PC-9 (cell line): Measurements from ENCODE around the gene NSUN6.
"Not testable (repeated sequence)": the region's sequence is repeated elsewhere in the genome, so short reads cannot be mapped to it uniquely, and the experiment has no call there.

Experiments
- EZH2 ChIP-seq: fragments of 200-600 bp; sonication (generic); IDR thresholded peaks from 2 replicates; pipeline ENCODE4 v1.8.0; 2017; ENCODE audit warnings: antibody characterized with exemption, low read depth
- TF ChIP-seq, protein P1 (sequence below): fragments of 200-600 bp; sonication (generic); conservative IDR thresholded peaks from 2 replicates; pipeline ENCODE4 v1.6.1; 2017; ENCODE audit warnings: mixed run types, antibody characterized with exemption, mild to moderate bottlenecking, moderate library complexity

DNA sequence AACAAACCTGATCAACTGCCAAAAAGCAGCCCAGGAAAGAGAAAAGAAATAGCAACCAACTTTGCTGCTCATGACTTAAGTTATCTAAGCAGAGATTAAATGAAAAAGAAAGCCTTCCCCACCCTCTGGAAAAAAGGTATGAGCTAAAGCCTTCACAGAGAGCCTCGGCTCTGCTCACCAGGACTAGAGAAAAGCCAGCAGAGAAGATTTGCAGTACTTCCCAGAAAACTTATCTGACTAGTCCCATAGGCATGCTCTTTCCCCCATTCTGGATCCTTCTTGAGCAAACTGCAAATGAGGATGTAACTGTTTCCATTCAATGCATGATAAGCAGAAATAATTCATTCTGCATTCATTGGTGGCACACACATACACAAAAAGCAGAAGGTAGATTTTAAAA, 27.7 kb downstream of the NSUN6 start:
- not testable (repeated sequence) for TF ChIP-seq EZH2
- TF ChIP-seq, protein P1, sequence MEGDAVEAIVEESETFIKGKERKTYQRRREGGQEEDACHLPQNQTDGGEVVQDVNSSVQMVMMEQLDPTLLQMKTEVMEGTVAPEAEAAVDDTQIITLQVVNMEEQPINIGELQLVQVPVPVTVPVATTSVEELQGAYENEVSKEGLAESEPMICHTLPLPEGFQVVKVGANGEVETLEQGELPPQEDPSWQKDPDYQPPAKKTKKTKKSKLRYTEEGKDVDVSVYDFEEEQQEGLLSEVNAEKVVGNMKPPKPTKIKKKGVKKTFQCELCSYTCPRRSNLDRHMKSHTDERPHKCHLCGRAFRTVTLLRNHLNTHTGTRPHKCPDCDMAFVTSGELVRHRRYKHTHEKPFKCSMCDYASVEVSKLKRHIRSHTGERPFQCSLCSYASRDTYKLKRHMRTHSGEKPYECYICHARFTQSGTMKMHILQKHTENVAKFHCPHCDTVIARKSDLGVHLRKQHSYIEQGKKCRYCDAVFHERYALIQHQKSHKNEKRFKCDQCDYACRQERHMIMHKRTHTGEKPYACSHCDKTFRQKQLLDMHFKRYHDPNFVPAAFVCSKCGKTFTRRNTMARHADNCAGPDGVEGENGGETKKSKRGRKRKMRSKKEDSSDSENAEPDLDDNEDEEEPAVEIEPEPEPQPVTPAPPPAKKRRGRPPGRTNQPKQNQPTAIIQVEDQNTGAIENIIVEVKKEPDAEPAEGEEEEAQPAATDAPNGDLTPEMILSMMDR = not testable (repeated sequence)
